Tibial nerve (tissue), 3 donors: ENCODE data around the gene SLC44A5.

Experiments used
- CTCF ChIP-seq, 5 experiments: fragments of 200-600 bp in 3 of 5; fragments of 450-650 bp in 2 of 5; sonication (generic) in 3 of 5; IDR thresholded peaks; one replicate each; pipeline ENCODE4 v1.5.1; 2016 to 2019; ENCODE audit warnings: antibody characterized with exemption in 5 of 5, mild to moderate bottlenecking in 3 of 5, moderate library complexity in 2 of 5
- POLR2A ChIP-seq, 2 donors: fragments of 450-650 bp; IDR thresholded peaks; one replicate each; pipeline ENCODE4 v1.6.1; 2017; ENCODE audit warnings: antibody characterized with exemption in 2 of 2, mild to moderate bottlenecking in 2 of 2, moderate library complexity in 2 of 2

GRCh38 chr1:75308365-75308764, 302.5 kb downstream of the SLC44A5 start:
- TF ChIP-seq CTCF (IDR thresholded peaks at IDR 0.05) (no peak), POLR2A (IDR thresholded peaks at IDR 0.05) (no peak)
